GM10266 (cell line): ENCODE data around the gene CDH1.

ENCODE experiments used
- DNase-seq: peaks from one replicate; pipeline ENCODE4 v3.0.0; 2012; ENCODE audit errors: extremely low spot score
- CTCF ChIP-seq: IDR thresholded peaks from 2 replicates; pipeline ENCODE4 v1.5.1; 2012; ENCODE audit warnings: mild to moderate bottlenecking, low read depth; ENCODE audit not compliant: control insufficient read depth, insufficient read depth; ENCODE audit errors: missing control alignments

The CDH1 gene

DNA sequence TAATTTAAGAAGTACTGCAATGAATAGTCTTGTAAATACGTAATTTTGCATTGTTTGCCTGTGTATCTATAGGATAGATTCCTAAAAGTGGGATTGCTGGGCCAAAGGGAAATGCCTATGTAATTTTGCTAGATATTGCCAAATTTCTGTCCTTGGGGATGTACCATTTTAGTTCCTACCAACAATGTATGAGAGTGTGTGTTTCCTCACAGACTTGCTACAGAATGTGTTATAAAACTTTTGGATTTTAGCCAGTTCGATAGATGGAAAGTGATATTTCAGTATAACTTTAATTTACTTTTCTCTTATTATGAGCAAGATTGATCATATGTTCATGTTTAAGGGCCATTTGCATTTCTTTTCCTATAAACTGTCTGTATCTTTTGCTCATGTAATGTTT, 114.5 kb downstream of the CDH1 start:
- no peak for DNase-seq
- TF ChIP-seq CTCF, result no peak

- DNase-seq, result no peak
- TF ChIP-seq CTCF, result no peak
Observed at GRCh38 chr16:68857479-68857878, 120.4 kb downstream of the CDH1 start.

DNA sequence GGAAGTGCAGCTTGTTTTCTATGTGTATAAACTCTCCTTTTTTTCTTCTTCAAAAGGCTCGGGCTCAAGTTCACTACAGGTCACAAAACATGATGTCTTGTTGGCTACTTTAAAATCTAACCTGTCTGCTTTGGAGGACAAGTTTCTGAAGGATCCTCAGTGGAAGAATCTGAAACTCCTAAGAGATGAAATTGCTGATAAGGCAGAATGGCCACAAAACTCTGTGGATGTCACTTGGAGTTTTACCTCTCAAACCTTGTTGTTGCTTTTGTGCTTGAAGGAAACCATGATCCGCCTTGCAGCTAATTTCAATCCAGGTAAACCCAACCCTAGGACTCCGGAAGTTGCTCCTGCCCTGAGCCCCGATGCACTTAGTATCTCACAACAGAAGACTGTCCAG, 122.7 kb downstream of the CDH1 start:
- no peak for TF ChIP-seq CTCF
- DNase-seq, result no peak

GRCh38 chr16:68860978-68861892, 124.1 kb downstream of the CDH1 start:
- no peak for TF ChIP-seq CTCF
- DNase-seq, result no peak

DNA sequence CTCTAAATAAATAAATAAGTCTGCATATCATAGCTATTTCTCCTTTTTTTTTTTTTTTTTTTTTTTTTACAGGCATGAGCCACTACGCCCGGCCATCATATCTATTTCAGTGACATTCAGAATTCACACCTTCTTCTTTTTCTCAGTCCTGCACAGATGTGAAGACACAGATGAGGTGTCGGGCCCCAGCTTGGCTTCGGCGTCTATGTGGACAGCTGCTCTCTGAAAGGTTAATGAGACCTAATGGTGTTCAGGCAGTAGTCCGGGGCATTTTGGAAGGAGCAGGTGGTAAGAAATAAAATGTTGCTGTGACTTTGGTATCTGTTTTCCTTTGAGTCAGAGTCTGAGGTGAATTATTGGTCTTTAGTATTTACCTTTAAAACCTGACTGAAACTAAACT, 129.8 kb downstream of the CDH1 start:
- no peak for TF ChIP-seq CTCF
- DNase-seq, result peak; percentile 35

DNA sequence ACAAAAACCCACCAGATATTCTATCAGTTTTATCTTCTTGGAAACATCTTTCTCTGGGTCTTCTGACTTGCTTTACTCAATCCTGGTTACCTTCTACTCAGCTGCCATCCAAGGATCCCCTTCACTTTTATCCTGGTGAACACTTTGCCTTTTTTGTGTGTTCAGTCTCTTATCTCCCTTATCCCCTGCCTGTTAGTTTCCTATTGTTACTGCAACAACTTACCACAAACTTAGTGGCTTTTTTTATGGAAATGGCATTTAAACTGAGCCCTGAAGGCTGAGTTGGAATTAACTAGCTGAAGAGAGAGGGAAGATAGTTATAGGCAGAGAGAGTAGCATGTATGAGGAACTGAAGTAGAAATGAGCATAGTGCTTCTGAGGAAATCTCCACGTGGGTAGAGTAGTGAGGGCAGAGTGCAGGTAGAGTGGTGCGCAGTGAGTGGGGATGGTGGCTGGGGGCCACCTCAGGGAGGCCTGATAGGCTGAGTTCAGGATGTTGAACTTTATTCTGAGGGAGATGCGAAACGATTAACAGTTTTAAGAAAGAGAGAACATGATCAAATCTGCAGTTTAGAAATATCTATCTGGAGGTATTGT, 132.5 kb downstream of the CDH1 start:
- no peak for DNase-seq

More for the DNA sequence above, 132.5 kb downstream of the CDH1 start:
- TF ChIP-seq CTCF, result no peak
